Colonic mucosa (tissue), 4 donors: ENCODE data around the gene RNF213. TPM values are rescaled to one million over a fixed set of nuclear protein-coding genes. Genes with fewer than 3 reads are reported as not detected.

Source experiments
- DNase-seq: peaks from one replicate; pipeline ENCODE4 v3.0.0-alpha.2; 2020
- H3K27ac ChIP-seq: fragments of 200-600 bp; one replicate; pipeline ENCODE4 v1.8.0; 2021
- H3K27me3 ChIP-seq: fragments of 200-600 bp; one replicate; pipeline ENCODE4 v1.8.0; 2021
- H3K36me3 ChIP-seq: fragments of 200-600 bp; one replicate; pipeline ENCODE4 v1.8.0; 2021
- H3K4me1 ChIP-seq: fragments of 200-600 bp; one replicate; pipeline ENCODE4 v1.8.0; 2021; ENCODE audit warnings: mild to moderate bottlenecking
- H3K4me3 ChIP-seq: fragments of 200-600 bp; one replicate; pipeline ENCODE4 v1.8.0; 2021
- H3K9ac ChIP-seq, 2 donors: one replicate each; pipeline ENCODE4 v1.7.0; 2013; ENCODE audit warnings: control low read depth in 2 of 2, low read depth in 2 of 2, low read length in 2 of 2
- H3K9me3 ChIP-seq: fragments of 200-600 bp; one replicate; pipeline ENCODE4 v1.8.0; 2021
- intact Hi-C: fragments of 100-400 bp; cut with DNase I; formaldehyde crosslinking; loops from one replicate; pipeline ENCODE4 v1.14.1; 2022
- total RNA-seq, 2 donors: library from RNA; stranded (reverse); fragmentation: NEBNext Ultra II Directional in 1 of 2; extraction: Animal tissue kit (Norgen Biotek cat#: 25700) in 1 of 2; gene quantifications; one replicate each; pipeline ENCODE4 v1.2.1, GENCODE V29; 2021
- TF ChIP-seq, protein P1 (sequence below): fragments of 200-600 bp; IDR thresholded peaks from one replicate; pipeline ENCODE4 v1.8.0; 2022; ENCODE audit warnings: antibody characterized with exemption, mild to moderate bottlenecking
- donor health status: healthy.
- donor health status: DM: no; HTN: no; CAD: no.
- donor health status: DM: no; HTN: no; CAD: no.

RNF213 gene
- total RNA-seq, 2 donors from 2014 or later = 80.8 to 101 TPM

DNA sequence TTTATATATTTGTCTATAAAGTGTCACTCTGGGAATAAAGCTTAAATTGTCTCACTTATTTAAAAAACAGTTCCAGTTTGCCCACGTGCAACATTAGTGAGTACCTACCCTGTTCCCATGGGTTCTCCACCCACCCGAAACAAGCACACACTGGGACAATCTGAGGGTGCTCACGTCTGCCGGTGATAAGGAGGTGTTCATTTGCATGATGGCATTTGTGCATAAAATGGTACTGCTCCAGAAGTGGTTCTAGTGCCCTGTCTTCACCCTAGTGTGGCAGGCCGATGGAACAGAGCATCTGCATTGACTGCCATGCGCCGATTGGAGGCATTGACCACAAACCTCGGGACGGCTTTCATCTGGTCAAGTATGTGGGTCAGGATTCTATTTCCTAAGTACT, 118.7 kb downstream of the RNF213 start:
- no peak overlapping the region for H3K27ac ChIP-seq
- no peaks in the 10 kb centered on the region for H3K4me1 ChIP-seq
- H3K36me3 ChIP-seq = peaks cover 39% of the 10 kb centered on the region
- intact Hi-C loops = no loop called here
- no peak overlapping the region for H3K9ac ChIP-seq
- no peaks in the 10 kb centered on the region for H3K27me3 ChIP-seq
- no peak overlapping the region for H3K4me3 ChIP-seq
- TF ChIP-seq, protein P1, sequence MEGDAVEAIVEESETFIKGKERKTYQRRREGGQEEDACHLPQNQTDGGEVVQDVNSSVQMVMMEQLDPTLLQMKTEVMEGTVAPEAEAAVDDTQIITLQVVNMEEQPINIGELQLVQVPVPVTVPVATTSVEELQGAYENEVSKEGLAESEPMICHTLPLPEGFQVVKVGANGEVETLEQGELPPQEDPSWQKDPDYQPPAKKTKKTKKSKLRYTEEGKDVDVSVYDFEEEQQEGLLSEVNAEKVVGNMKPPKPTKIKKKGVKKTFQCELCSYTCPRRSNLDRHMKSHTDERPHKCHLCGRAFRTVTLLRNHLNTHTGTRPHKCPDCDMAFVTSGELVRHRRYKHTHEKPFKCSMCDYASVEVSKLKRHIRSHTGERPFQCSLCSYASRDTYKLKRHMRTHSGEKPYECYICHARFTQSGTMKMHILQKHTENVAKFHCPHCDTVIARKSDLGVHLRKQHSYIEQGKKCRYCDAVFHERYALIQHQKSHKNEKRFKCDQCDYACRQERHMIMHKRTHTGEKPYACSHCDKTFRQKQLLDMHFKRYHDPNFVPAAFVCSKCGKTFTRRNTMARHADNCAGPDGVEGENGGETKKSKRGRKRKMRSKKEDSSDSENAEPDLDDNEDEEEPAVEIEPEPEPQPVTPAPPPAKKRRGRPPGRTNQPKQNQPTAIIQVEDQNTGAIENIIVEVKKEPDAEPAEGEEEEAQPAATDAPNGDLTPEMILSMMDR = no peak
- no peaks in the 10 kb centered on the region for H3K9me3 ChIP-seq
- DNase-seq = no peak

GRCh38 chr17:80380068-80380467, 119.4 kb downstream of the RNF213 start:
- Histone ChIP-seq H3K4me3 (no peak overlapping the region), H3K9ac (no peak overlapping the region), H3K27me3 (no peaks in the 10 kb centered on the region), H3K4me1 (no peaks in the 10 kb centered on the region), H3K9me3 (no peaks in the 10 kb centered on the region), H3K27ac (no peak overlapping the region), H3K36me3 (peaks cover 32% of the 10 kb centered on the region)
- DNase-seq = no peak
- intact Hi-C loops = no loop called here
- TF ChIP-seq, protein P1 = no peak

DNA sequence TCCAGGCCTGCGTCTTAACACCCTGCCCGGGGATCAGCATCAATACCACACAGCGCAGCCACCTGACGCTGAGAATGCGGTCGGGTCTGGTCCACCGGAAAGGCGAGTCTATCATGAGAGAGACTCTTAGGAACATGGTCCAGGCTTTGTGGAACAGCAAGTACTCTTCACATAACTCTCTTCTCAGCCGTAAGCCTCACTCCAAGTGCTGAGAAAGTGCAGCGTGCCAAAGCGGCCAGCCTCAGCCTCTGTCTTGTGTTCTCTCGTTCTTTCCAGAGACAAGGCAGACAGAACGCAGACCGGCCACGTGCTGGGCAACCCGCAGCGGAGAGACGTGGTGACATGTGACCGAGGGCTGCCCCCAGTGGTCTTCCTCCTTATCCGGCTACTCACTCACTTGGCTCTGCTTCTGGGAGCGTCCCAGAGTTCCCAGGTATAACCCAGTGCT, 119.9 kb downstream of the RNF213 start:
- H3K27me3 ChIP-seq = no peaks in the 10 kb centered on the region
- H3K27ac ChIP-seq = no peak overlapping the region
- DNase-seq = no peak
- intact Hi-C loops = no loop called here
- peaks cover 31% of the 10 kb centered on the region for H3K36me3 ChIP-seq
- H3K9ac ChIP-seq = no peak overlapping the region
- no peaks in the 10 kb centered on the region for H3K4me1 ChIP-seq
- no peak overlapping the region for H3K4me3 ChIP-seq
- TF ChIP-seq, protein P1 = no peak
- H3K9me3 ChIP-seq = no peaks in the 10 kb centered on the region

GRCh38 chr17:80381416-80381923, 120.8 kb downstream of the RNF213 start:
- DNase-seq = no peak
- Histone ChIP-seq H3K27me3 (no peaks in the 10 kb centered on the region), H3K36me3 (peaks cover 30% of the 10 kb centered on the region), H3K27ac (no peak overlapping the region), H3K4me1 (no peaks in the 10 kb centered on the region), H3K9ac (no peak overlapping the region), H3K4me3 (no peak overlapping the region), H3K9me3 (no peaks in the 10 kb centered on the region)
- intact Hi-C loops = no loop called here
- TF ChIP-seq, protein P1 = no peak

DNA sequence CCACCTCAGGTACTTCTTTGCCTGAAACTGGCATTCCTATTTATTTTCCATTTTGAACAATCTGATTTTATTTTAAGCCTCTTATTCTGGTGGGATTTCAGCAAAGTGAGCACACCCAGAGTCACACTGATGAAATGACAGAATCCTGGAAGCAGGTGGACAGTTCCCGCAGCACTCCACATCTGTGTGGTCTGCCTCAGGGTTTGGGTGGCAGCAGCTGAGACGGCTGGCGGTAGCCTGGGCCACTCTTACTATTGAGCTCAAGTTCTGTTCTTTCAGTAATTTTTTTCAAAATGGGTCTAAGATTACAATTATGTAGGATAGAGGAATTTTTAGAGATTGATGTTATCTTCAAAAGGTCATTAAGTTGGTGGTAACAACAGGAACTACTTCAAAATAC, 121.8 kb downstream of the RNF213 start:
- intact Hi-C loops = no loop called here
- no peak overlapping the region for H3K9ac ChIP-seq
- no peak for DNase-seq
- no peaks in the 10 kb centered on the region for H3K9me3 ChIP-seq
- H3K27ac ChIP-seq = no peak overlapping the region
- no peaks in the 10 kb centered on the region for H3K27me3 ChIP-seq
- no peaks in the 10 kb centered on the region for H3K4me1 ChIP-seq
- TF ChIP-seq, protein P1 = no peak
- H3K4me3 ChIP-seq = no peak overlapping the region
- H3K36me3 ChIP-seq = peaks cover 25% of the 10 kb centered on the region
